Measurements from ENCODE around the gene LRRN2.
"Not testable (repeated sequence)": the region's sequence is repeated elsewhere in the genome, so short reads cannot be mapped to it uniquely, and the experiment has no call there.

Gene LRRN2

GRCh38 chr1:204694145-204694544, 8.6 kb upstream of the LRRN2 start:
- in situ Hi-C loops (cut with HindIII; ENCODE audit: low sequenced_read_pairs): no loop called here

- in situ Hi-C loops (cut with HindIII; ENCODE audit: low sequenced_read_pairs): no loop called here
Measured at GRCh38 chr1:204692841-204693356, 7.4 kb upstream of the LRRN2 start.

DNA sequence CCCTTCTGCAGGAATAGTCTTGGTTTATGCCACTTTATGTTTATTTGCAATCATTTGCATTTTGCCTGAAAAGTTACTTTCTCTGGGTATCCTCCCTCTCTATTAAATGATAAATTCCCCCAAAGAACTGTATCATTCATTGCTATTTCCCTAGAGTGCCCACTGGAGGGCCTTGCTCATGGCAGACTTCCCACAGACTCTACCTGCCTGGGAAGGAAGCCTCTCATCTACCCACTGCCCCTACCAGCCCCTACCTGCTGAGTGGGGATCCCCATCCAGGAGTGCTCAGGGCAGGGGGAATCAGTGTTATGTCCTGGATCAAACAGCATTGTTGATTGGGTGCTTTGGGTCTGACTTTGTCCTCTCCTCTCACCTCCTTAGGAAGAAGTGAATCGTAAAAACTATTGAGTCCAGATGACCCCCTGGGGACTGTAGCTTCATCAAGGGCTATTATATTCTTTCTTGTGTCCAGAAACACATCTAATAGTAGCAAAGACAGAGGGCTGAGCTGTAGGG, 6.8 kb upstream of the LRRN2 start:
- in situ Hi-C loops (cut with HindIII; ENCODE audit: low sequenced_read_pairs): no loop called here

- in situ Hi-C loops (cut with HindIII; ENCODE audit: low sequenced_read_pairs): not testable (repeated sequence)
Measured at GRCh38 chr1:204691328-204691730, 5.8 kb upstream of the LRRN2 start.

DNA sequence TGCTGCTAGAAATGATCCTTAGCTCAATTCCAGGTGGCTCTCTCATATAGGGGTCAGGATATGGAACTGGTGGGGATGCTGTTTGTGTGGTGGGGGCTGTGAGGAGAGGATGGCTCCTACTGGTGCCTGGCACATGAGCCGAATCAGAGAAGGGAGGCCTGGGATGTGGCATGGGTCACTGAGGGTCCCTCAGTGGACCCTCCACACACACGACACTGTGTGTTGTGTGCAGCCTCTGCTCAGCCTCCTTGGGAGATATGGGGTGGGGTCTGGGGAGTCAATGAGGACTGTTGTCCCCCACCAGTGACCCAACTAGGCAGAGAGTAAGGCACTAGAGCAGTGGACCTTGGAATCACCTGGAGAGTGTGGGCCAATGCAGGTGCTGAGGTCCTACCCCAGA, 3.2 kb upstream of the LRRN2 start:
- in situ Hi-C loops (cut with HindIII; ENCODE audit: low sequenced_read_pairs): no loop called here

GRCh38 chr1:204688007-204688406, 2.5 kb upstream of the LRRN2 start:
- in situ Hi-C loops (cut with HindIII; ENCODE audit: low sequenced_read_pairs): no loop called here

DNA sequence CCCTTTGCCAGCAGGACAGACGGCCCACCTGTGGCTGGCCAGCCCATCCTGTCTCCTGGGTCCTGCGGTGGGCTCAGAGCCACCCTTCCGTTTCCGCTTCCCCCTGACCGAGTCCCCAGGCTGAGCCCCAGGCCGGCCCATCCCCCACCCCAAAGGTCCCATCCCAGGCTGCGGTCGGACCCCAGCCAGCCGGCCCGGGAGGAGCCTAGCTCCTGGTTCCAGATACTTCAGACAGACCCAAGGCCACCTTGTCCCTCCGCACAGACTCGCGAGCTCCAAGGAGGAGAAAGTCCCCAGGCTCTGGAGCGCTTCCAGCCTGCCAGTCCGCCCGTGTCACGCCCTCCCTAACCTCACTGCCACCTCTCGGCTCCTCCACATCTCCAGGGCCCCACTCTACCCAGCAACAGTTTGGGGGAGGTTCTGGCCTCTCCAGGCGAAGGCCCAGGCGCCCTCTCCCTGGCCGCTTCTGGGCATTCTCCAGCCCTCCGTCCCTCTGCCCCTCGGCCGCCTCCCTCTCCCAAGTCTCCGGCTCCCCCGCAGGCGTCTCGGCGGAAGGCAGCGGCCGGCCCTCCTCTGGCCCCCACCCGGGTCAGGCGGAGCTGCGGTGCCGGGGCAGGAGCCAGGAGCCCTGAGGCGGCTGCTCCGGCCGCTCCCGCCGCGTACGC, 835 bp downstream of the LRRN2 start:
- in situ Hi-C loops (cut with HindIII; ENCODE audit: low sequenced_read_pairs): loop anchor here (5.0 kb wide), 2 partner anchors 52 to 53 kb away; no protein-coding TSS in a partner anchor

DNA sequence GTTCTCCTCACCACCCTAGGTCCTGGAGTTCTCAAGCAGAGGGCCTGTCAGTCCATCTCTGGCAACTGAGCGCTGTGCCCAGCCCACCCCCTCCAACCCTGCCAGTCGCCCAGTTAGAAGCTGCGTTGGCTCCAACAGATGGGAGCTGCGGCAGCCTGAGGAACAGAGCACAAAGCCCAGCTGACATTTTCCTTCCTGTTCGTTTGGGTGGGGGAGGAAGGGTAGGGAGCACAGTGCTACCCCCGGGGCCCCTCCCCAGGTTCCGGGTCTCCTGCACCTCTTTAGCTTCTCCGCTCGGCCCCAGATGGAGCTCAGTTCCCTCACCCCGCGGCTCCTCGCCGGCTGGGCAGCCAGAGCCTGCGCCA, 1.4 kb downstream of the LRRN2 start:
- in situ Hi-C loops (cut with HindIII; ENCODE audit: low sequenced_read_pairs): loop anchor here (5.0 kb wide), 2 partner anchors 52 to 53 kb away; no protein-coding TSS in a partner anchor

DNA sequence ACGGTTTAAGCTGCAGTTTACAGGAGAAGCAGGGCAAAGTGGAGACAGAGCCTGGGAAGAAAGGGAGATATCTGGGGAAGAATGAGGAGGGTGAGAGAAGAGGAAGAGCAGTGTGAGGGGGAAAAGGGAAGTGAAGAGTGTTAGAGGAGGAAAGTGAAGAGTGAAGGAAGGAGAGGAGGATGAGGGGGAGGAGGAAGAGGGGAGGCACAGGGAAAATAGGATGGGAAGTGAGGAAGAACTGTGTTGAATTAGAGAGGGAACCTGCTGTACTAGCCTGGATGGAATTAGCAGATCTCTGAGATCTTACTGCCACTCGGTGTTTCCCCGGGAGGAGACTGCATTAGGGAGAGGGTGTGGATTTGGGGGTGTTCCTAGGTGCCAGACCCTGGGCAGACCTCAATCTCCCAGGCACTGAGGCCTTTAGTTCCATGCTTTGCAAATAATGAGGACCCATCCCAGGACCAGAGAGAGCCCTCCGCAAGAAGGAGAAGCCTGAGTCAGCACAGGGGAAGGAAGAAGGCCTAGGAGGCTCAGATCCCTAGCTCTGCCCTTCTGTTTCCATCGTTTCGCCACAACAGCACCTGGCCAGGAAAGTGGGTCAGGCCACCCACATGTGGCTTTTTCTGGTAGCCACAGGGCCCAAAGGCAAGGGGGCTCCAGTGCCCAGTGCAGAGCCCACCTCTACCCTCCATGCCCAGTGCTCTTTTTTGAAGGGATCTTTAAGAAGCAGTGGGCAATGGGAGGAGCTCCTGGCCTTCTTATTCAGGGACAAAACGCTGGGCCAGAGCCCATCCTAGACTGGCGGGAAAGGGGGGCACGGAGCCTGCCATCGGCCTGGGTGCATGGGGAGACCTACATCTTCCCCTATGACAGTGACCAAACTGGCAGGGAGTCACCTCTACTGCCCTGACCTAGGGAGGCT, 2.0 kb downstream of the LRRN2 start:
- in situ Hi-C loops (cut with HindIII; ENCODE audit: low sequenced_read_pairs): loop anchor here (5.0 kb wide), 2 partner anchors 51 to 54 kb away; no protein-coding TSS in a partner anchor

DNA sequence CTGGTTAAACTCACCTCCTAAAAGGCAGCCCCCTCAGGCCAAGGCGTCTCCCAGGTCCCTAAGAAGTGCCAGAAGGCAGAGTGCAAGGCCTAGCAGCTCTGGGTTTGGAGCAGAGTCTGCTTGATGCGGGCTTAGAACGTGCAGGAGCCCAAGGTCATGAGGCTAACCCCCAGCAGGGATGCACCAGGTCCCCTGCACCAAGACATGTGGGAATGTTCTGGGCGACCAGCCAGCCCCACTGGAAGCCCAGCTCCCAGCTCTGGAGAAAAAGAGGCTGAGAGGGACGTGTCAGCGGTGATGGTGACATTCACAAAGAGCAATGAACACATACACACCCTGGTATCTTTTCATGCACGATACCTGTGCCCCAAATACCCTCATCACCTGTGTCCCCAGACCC, 5.1 kb downstream of the LRRN2 start:
- in situ Hi-C loops (cut with HindIII; ENCODE audit: low sequenced_read_pairs): loop anchor here (5.0 kb wide), 2 partner anchors 48 to 57 kb away; no protein-coding TSS in a partner anchor

GRCh38 chr1:204680051-204680450, 5.5 kb downstream of the LRRN2 start:
- in situ Hi-C loops (cut with HindIII; ENCODE audit: low sequenced_read_pairs): loop anchor here (5.0 kb wide), 2 partner anchors 48 to 57 kb away; no protein-coding TSS in a partner anchor

DNA sequence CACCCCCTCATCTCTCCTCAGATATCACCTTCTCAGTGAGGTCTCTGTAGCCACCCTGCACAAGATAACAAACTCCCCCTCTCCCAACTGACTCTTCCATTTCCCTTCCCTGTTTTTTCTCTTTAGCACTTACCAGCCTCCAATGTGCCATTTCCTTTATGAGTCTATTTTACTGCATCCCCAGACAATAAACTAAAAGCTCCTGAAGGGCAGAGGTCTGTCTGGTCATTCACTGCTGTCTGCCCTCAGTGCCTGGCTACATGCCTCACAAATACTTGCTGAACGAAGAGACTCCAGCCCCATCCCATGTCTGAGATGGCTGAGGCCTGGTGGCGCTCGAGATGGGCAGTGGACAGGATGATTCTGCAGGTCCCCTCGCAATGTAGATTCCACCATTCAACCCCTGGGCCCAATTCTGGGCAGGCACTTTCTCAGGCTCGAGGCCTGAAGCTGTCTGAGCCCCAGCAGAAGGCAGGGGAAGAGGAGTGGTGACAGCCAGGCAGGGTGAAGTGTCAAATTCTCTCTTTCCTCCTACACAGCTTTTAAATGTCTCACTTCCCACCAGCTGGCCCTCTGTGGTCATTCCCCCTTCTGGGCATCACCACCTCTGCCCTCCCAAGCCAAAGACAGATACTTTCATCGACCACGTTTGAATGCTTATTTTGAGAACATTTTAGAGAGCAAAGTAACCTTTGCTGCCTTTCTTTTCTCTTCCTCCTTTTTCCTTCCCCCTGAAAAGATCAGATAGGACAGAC, 6.6 kb downstream of the LRRN2 start:
- in situ Hi-C loops (cut with HindIII; ENCODE audit: low sequenced_read_pairs): no loop called here

DNA sequence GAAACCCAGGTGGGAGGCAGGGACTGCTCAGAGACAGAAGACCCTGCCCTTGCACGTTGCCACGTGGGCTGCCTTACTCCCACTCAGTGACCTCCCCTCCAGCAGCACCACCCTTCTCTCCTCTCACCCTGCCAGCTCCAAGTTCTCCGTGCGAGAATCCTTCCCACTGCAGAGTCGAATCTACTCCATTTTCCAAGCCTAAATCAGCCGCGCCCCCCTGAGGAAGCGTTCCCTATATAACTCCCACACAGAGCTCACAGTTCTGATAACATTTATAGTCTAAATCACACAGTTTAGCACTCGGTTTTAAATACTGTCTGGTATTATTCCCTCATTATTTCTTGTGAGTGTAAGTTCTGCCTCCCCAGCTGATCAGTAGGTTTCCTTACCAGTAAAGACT, 7.7 kb downstream of the LRRN2 start:
- in situ Hi-C loops (cut with HindIII; ENCODE audit: low sequenced_read_pairs): no loop called here

DNA sequence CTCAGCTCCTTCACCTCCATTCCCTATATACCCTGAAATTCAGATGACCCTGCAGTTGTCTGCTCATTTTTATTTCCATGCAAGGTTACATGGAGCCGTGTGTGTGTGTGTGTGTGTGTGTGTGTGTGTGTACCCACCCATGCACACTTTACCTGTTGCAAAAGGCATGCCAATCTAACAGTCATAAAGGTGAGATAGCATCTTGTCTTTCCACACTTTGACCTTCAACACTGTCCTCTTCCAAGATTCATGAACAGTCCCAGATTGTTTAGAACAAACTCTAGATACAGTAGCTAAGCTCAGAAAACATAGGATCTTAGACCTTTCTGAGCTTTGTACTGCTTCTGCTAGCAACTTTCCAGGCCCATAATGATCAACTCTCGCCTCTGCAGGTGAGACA, 9.5 kb downstream of the LRRN2 start:
- in situ Hi-C loops (cut with HindIII; ENCODE audit: low sequenced_read_pairs): no loop called here

GRCh38 chr1:204673909-204674649, 11.5 kb downstream of the LRRN2 start:
- in situ Hi-C loops (cut with HindIII; ENCODE audit: low sequenced_read_pairs): no loop called here

- in situ Hi-C loops (cut with HindIII; ENCODE audit: low sequenced_read_pairs): no loop called here
Measured at GRCh38 chr1:204673209-204673608, 12.3 kb downstream of the LRRN2 start.

DNA sequence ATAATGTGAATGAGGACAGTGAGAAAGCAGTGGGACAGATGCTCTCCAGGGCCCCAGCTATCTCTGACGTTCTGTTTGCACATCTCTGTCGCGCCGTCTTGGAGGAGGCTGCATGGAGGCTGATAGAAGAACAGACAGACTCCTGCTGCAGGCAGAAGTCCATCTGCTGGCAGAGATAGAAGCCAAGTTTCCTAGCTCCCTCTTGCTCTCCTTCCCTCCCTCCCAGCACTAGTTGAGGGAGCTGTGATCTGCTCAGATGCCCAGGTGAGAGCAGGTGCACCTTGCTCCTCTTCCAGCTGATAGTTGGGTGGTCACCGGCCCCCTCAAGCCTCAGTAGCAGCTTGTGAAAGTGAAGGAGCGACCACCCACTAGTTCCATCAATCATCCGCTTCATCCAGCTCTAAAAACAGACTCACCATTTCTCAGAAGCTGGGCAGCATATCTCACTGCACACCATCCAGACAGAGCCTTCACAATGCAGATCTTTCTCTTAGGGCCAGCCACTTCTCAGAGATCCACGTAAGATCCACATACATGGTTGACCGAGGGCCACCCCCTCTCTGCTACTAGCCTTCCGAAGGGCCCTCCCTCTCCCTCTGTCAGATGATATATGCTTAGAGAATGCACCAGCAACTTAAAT, 12.9 kb downstream of the LRRN2 start:
- in situ Hi-C loops (cut with HindIII; ENCODE audit: low sequenced_read_pairs): no loop called here

GRCh38 chr1:204672069-204672468, 13.5 kb downstream of the LRRN2 start:
- in situ Hi-C loops (cut with HindIII; ENCODE audit: low sequenced_read_pairs): no loop called here

DNA sequence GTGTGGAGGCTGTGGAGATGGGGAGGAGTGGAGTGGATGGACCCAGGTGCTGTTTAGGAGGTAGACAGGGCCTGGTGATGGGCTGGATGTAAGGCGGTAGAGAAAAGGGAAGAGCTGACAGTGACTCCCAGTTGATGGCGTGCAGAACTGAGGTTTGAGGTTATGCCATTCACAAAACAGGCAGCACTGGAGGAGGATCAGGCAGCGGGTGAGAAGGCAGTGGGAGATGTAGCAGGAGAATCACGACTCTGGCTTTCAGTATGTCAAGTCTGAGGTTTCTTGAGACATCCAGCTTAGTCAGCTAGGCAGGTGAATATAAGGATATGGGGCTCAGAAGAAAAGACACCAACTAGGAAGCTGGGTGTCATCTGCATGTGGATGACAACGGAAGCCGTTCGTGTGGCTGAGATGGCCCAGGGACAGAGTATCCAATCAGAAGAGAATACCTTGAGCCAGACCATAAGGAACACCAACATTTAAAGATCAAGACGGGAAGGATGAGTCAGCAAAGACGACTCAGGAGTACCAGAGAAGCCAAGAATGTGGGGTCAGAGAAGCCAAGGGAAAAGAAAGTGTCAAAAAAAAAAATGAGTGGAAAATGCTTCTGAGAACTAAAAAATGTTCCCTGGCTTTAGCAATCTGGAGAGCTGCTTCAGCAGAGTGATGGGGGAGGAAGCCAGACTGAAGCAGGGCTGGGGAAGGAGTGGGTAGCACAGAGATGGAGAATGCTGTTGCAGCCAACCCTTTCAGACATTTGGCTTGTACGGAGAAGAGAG, 15.2 kb downstream of the LRRN2 start:
- in situ Hi-C loops (cut with HindIII; ENCODE audit: low sequenced_read_pairs): no loop called here

All from endothelial cell of hepatic sinusoid (primary cell).